ENCODE results near the gene GIT1.

GIT1 gene

GRCh38 chr17:29566473-29567303 lies 22.8 kb downstream of the GIT1 start, which contains the start of gene ABHD15:
Gene ABHD15, minus strand, starts transcription at chr17:29567037. Its CDS starts 71 bp downstream, at chr17:29566966.
- DNase-seq (ENCODE audit: low read depth), result peak; percentile 67
- H3K4me3 ChIP-seq (ENCODE audit: control insufficient read depth, low read depth, low read length), result peak within 1 kb of the TSS; percentile 68
- TF ChIP-seq, protein P1, sequence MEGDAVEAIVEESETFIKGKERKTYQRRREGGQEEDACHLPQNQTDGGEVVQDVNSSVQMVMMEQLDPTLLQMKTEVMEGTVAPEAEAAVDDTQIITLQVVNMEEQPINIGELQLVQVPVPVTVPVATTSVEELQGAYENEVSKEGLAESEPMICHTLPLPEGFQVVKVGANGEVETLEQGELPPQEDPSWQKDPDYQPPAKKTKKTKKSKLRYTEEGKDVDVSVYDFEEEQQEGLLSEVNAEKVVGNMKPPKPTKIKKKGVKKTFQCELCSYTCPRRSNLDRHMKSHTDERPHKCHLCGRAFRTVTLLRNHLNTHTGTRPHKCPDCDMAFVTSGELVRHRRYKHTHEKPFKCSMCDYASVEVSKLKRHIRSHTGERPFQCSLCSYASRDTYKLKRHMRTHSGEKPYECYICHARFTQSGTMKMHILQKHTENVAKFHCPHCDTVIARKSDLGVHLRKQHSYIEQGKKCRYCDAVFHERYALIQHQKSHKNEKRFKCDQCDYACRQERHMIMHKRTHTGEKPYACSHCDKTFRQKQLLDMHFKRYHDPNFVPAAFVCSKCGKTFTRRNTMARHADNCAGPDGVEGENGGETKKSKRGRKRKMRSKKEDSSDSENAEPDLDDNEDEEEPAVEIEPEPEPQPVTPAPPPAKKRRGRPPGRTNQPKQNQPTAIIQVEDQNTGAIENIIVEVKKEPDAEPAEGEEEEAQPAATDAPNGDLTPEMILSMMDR (conservative IDR thresholded peaks at IDR 0.05; ENCODE audit: control insufficient read depth, insufficient read depth, low read depth, low read length), result no peak

DNA sequence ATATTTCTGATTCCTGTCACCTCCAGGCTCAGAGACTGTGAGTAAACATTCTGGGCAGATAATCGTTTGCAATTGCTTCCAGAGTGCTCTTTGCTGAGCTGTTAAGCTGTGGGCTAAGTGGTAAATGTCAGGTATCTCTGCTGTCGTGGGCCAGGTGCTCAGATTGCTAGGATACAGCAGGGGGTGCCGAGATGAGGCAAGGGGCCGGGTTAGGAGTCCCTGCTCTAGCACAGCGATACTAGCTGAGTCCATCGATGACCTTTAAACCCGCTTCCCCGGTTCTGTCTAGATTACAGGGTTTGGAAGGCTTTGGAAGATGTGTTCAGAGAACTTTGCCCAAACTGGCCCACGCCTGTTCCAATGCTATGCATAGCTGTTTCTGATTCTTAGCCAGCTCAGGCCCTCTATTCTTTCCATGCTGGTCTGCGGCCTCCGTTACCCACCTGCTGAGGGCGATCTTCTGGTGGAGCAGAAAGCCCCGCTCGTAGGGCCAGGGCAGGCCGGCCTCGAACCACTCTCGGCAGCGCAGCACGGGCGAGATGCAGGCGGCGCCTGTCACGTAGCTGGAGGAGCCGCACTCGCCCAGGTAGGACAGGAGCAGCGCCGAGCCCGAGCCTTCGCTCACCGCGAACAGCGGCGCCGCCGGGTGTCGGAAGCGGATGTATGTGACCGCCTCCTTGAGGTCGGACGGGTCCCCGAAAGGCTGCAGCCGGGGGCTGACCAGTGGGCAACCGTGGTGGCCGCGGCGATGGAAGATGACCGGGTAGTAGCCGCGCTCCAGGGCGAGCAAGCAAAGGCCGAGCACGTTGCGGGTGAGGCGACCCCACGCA lies 23.6 kb downstream of the GIT1 start:
- TF ChIP-seq, protein P1 (conservative IDR thresholded peaks at IDR 0.05; ENCODE audit: control insufficient read depth, insufficient read depth, low read depth, low read length), result peak; percentile 0
- DNase-seq (ENCODE audit: low read depth), result no peak
- peak overlapping the region; percentile 44 for H3K4me3 ChIP-seq (ENCODE audit: control insufficient read depth, low read depth, low read length)

- TF ChIP-seq, protein P1 (conservative IDR thresholded peaks at IDR 0.05; ENCODE audit: control insufficient read depth, insufficient read depth, low read depth, low read length), result no peak
- H3K4me3 ChIP-seq (ENCODE audit: control insufficient read depth, low read depth, low read length), result no peak overlapping the region
- no peak for DNase-seq (ENCODE audit: low read depth)
These were observed 25.6 kb downstream of the GIT1 start for GRCh38 chr17:29563816-29564215.

DNA sequence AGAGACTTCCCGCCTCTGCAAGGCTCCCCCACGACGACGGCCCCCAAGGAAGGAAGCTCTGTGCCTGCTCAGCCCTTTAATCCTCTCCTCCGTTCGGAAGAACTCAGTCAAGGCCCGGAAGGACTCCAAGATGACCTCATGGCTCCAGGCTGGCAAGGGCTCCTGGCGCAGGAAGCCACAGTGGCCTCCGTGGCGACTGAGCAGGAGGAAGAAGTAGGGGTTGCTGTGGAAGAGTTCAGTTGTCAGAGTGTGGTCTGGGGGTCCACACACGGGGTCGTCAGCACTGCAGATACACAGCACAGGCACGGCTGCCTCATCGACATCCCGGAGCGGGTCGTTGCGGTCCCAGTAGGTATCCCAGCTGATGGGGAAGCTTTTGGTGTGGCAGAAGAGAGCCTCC lies 26.8 kb downstream of the GIT1 start:
- DNase-seq (ENCODE audit: low read depth), result no peak
- H3K4me3 ChIP-seq (ENCODE audit: control insufficient read depth, low read depth, low read length), result no peak overlapping the region
- TF ChIP-seq, protein P1 (conservative IDR thresholded peaks at IDR 0.05; ENCODE audit: control insufficient read depth, insufficient read depth, low read depth, low read length), result no peak

GRCh38 chr17:29561554-29562517 lies 27.6 kb downstream of the GIT1 start:
- TF ChIP-seq, protein P1 (conservative IDR thresholded peaks at IDR 0.05; ENCODE audit: control insufficient read depth, insufficient read depth, low read depth, low read length), result no peak
- no peak for DNase-seq (ENCODE audit: low read depth)
- no peak overlapping the region for H3K4me3 ChIP-seq (ENCODE audit: control insufficient read depth, low read depth, low read length)

DNA sequence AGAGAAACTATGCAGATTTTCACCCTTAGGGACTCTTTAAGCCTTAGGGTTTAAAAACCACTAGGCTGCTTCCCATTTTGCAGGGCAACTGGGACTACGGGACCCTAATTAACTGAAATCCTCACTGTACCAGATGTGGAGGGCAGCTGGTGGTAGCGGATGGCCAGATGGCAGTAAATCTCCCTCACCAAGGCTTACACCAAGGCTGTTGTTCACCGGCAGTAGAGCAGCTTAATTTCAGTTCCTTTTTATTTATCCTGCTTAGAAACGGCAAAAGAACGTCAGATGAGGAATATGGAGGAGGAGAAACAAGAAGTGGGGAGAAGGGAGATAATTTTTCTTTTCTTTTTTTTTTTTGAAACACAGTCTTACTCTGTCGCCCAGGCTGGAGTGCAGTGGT lies 29.1 kb downstream of the GIT1 start:
- no peak for DNase-seq (ENCODE audit: low read depth)
- no peak overlapping the region for H3K4me3 ChIP-seq (ENCODE audit: control insufficient read depth, low read depth, low read length)
- TF ChIP-seq, protein P1 (conservative IDR thresholded peaks at IDR 0.05; ENCODE audit: control insufficient read depth, insufficient read depth, low read depth, low read length), result no peak
